Measurements from ENCODE around the gene EVPLL.

GRCh38 chr17:18368946-18369345, 8.6 kb upstream of the EVPLL start:
- TF ChIP-seq CTCF (IDR thresholded peaks at IDR 0.05 in 4 of 5, conservative IDR thresholded peaks at IDR 0.05 in 1 of 5) (no peak), POLR2A (IDR thresholded peaks at IDR 0.05) (no peak)

Data from gastrocnemius medialis (tissue), 4 donors.